Measurements from ENCODE around the gene CSRNP3.

Gene CSRNP3

DNA sequence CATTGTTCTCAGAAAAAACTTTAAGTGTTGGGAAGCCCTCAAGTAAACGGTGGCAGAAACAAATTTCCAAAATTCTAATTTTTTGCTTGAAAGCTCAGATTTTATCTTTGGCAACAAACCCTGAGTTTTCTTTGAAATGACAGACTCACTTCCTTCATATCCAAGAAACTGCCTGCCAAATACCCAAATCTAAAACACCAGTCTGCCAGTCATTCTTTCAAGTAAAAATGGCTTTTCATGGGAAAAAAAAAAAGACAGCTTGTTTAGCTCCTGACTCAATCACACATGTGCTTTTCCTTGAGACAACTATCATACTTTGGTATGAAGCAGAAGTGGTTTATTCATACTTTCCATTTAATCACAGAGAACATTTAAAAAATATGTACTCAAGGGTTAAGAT lies 40.6 kb upstream of the CSRNP3 start:
- TF ChIP-seq SIN3A (IDR thresholded peaks at IDR 0.05; ENCODE audit: borderline replicate concordance, insufficient read depth, low read length) (no peak), FOXP2 (optimal IDR thresholded peaks at IDR 0.05; ENCODE audit: borderline replicate concordance, extremely low read depth, extremely low read length, insufficient read depth) (no peak), TAF1 (IDR thresholded peaks at IDR 0.05; ENCODE audit: borderline replicate concordance, insufficient read depth, low read length) (no peak), POLR2AphosphoS5 (IDR thresholded peaks at IDR 0.05; ENCODE audit: low read depth, low read length) (no peak)
- TF ChIP-seq, protein P1, sequence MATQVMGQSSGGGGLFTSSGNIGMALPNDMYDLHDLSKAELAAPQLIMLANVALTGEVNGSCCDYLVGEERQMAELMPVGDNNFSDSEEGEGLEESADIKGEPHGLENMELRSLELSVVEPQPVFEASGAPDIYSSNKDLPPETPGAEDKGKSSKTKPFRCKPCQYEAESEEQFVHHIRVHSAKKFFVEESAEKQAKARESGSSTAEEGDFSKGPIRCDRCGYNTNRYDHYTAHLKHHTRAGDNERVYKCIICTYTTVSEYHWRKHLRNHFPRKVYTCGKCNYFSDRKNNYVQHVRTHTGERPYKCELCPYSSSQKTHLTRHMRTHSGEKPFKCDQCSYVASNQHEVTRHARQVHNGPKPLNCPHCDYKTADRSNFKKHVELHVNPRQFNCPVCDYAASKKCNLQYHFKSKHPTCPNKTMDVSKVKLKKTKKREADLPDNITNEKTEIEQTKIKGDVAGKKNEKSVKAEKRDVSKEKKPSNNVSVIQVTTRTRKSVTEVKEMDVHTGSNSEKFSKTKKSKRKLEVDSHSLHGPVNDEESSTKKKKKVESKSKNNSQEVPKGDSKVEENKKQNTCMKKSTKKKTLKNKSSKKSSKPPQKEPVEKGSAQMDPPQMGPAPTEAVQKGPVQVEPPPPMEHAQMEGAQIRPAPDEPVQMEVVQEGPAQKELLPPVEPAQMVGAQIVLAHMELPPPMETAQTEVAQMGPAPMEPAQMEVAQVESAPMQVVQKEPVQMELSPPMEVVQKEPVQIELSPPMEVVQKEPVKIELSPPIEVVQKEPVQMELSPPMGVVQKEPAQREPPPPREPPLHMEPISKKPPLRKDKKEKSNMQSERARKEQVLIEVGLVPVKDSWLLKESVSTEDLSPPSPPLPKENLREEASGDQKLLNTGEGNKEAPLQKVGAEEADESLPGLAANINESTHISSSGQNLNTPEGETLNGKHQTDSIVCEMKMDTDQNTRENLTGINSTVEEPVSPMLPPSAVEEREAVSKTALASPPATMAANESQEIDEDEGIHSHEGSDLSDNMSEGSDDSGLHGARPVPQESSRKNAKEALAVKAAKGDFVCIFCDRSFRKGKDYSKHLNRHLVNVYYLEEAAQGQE (IDR thresholded peaks at IDR 0.05; ENCODE audit: insufficient read depth in 1 of 2, low read depth in 2 of 2, low read length in 2 of 2) = no peak

DNA sequence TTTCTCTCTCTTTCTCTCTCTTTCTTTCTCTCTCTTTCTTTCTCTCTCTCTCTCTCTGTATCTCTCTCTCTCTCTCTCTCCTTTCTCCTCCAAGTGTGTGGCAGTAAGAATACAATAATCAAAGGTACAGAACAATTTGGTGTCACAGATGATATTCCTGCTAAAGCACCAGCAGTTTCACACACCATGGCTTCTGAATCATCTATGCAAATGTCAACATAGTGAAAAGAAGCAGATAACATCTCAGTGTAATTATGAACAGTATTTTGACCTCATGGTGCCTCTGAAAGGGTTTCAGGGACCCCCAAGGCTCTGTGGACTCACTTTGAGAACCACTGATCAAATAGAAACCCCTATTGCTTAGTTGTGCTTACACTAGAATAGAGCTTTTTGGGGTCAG lies 38.5 kb upstream of the CSRNP3 start:
- TF ChIP-seq SIN3A (IDR thresholded peaks at IDR 0.05; ENCODE audit: borderline replicate concordance, insufficient read depth, low read length) = no peak
- no peak for TF ChIP-seq POLR2AphosphoS5 (IDR thresholded peaks at IDR 0.05; ENCODE audit: low read depth, low read length)

DNA sequence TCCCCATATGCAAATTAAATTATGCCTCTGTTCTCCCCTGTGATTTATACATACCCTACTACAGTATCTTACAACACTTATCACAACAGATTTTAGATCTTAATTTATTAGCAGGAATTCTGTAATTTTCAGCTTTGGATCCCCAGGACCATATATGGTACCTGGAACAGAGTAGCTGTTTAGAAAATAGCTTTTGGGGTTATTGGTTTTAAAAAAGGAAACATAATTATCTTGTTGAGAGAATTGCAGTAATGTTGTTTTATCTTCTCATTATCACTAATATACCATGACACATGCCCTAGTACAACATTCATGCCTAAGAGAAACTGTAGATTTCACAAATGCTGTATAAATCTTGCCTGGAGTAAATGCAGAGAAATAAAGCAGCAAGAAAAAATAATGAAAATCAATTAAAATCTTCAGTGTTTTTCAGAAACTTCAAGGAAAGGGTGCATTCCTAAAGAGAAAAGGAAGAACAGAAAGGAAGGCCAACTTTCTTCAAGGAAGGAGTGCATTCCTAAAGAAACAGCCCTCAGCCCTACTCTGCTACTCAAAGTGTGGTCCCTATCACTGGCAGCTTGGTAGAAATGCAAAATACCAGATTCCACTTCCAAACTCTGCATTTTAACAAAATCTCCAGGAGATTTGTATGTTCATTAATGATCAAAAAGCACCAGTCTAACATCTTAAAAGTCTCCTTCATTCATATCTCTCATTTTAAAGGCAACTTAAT lies 37.1 kb upstream of the CSRNP3 start:
- no peak for TF ChIP-seq TAF1 (IDR thresholded peaks at IDR 0.05; ENCODE audit: borderline replicate concordance, insufficient read depth, low read length)
- TF ChIP-seq, protein P1 (IDR thresholded peaks at IDR 0.05; ENCODE audit: insufficient read depth in 1 of 2, low read depth in 2 of 2, low read length in 2 of 2) = no peak
- TF ChIP-seq POLR2AphosphoS5 (IDR thresholded peaks at IDR 0.05; ENCODE audit: low read depth, low read length) = no peak
- no peak for TF ChIP-seq SIN3A (IDR thresholded peaks at IDR 0.05; ENCODE audit: borderline replicate concordance, insufficient read depth, low read length)
- TF ChIP-seq FOXP2 (optimal IDR thresholded peaks at IDR 0.05; ENCODE audit: borderline replicate concordance, extremely low read depth, extremely low read length, insufficient read depth) = no peak

DNA sequence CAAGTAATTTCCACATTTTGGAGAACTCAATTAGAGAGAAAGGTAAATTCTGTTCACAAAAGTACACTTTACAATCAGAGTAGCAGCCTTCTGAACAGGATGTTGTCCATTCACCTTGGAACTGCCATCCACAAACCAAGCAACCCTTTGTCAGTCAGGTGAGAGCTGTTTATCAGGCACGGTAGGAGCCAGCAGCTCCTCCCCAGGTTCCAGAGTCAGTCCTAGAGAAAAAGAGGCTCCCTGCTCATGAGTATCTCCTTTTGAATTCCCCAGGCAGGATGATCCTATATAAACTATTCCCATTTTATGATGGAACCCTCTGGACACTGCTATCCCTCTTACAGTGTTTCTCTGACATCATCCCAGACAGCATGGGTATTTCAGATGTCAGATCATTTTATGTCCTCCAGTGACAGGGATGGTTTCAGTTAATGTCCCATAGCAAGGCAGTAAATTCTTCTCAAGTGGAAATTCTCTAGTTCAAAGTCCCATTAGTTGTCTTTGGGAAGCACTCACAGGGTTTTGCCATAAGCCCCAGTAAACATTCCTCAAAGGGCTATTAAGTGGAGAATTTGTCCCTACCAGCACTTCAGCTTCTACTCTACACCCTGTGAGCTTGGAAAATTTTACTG lies 34.5 kb upstream of the CSRNP3 start:
- TF ChIP-seq, protein P1 (IDR thresholded peaks at IDR 0.05; ENCODE audit: insufficient read depth in 1 of 2, low read depth in 2 of 2, low read length in 2 of 2) = no peak
- no peak for TF ChIP-seq TAF1 (IDR thresholded peaks at IDR 0.05; ENCODE audit: borderline replicate concordance, insufficient read depth, low read length)
- TF ChIP-seq SIN3A (IDR thresholded peaks at IDR 0.05; ENCODE audit: borderline replicate concordance, insufficient read depth, low read length) = no peak
- TF ChIP-seq POLR2AphosphoS5 (IDR thresholded peaks at IDR 0.05; ENCODE audit: low read depth, low read length) = no peak
- no peak for TF ChIP-seq FOXP2 (optimal IDR thresholded peaks at IDR 0.05; ENCODE audit: borderline replicate concordance, extremely low read depth, extremely low read length, insufficient read depth)

DNA sequence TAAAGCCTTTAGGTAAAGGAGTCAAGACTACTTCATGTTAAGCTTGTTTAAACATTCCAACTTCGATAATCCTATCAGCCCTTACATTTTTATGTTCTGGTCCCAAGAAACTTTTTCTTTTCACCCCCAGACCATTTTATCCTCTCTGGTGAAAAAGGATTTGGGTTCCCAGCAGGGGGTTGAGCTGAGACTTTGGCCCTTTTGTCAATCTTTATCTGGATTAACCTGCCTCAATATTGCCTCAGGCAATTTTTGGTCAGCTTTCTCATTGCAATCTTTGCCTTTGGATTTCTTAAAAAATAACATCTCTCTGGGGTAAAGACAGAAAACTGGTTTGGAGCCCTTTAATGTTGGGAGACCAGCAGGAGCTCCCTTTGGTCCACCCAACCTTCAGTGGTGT lies 33.9 kb upstream of the CSRNP3 start:
- no peak for TF ChIP-seq TAF1 (IDR thresholded peaks at IDR 0.05; ENCODE audit: borderline replicate concordance, insufficient read depth, low read length)
- no peak for TF ChIP-seq POLR2AphosphoS5 (IDR thresholded peaks at IDR 0.05; ENCODE audit: low read depth, low read length)
- TF ChIP-seq, protein P1 (IDR thresholded peaks at IDR 0.05; ENCODE audit: insufficient read depth in 1 of 2, low read depth in 2 of 2, low read length in 2 of 2) = no peak
- TF ChIP-seq FOXP2 (optimal IDR thresholded peaks at IDR 0.05; ENCODE audit: borderline replicate concordance, extremely low read depth, extremely low read length, insufficient read depth) = no peak
- no peak for TF ChIP-seq SIN3A (IDR thresholded peaks at IDR 0.05; ENCODE audit: borderline replicate concordance, insufficient read depth, low read length)
